H9 (cell line): ENCODE data around the gene SYNE2. TPM values are rescaled to one million over a fixed set of nuclear protein-coding genes. Genes with fewer than 3 reads are reported as not detected.

Experiments
- DNase-seq: peaks from one replicate; pipeline ENCODE4 v3.0.0-alpha.2; 2017
- H2AFZ ChIP-seq: one replicate; pipeline ENCODE4 v1.6.1; 2013; ENCODE audit warnings: mild to moderate bottlenecking, low read length, control low read depth, moderate library complexity
- H2AK5ac ChIP-seq: 2 replicates; pipeline ENCODE4 v1.6.1; 2013; ENCODE audit warnings: low read length, control low read depth, mixed read lengths; ENCODE audit not compliant: insufficient read length
- H2BK120ac ChIP-seq: one replicate; pipeline ENCODE4 v1.6.1; 2013; ENCODE audit warnings: low read depth, mild to moderate bottlenecking, low read length, control low read depth, inconsistent platforms; ENCODE audit not compliant: poor library complexity, severe bottlenecking
- H2BK12ac ChIP-seq: 2 replicates; pipeline ENCODE4 v1.6.1; 2013; ENCODE audit warnings: low read length, control low read depth, mixed read lengths, low read depth; ENCODE audit not compliant: insufficient read length
- H2BK15ac ChIP-seq: 2 replicates; pipeline ENCODE4 v1.6.1; 2013; ENCODE audit warnings: low read depth, low read length, control low read depth
- H2BK20ac ChIP-seq: one replicate; pipeline ENCODE4 v1.6.1; 2013; ENCODE audit warnings: low read depth, mild to moderate bottlenecking, low read length, control low read depth, inconsistent platforms; ENCODE audit not compliant: poor library complexity, severe bottlenecking
- H2BK5ac ChIP-seq: 2 replicates; pipeline ENCODE4 v1.6.1; 2013; ENCODE audit warnings: low read length, control low read depth, mixed read lengths; ENCODE audit not compliant: insufficient read length
- H3K14ac ChIP-seq: 2 replicates; pipeline ENCODE4 v1.6.1; 2013; ENCODE audit warnings: low read length, control low read depth; ENCODE audit not compliant: insufficient read depth
- H3K18ac ChIP-seq: 2 replicates; pipeline ENCODE4 v1.6.1; 2013; ENCODE audit warnings: low read depth, mild to moderate bottlenecking, mixed read lengths, low read length, control low read depth; ENCODE audit not compliant: insufficient read length
- H3K23ac ChIP-seq: 2 replicates; pipeline ENCODE4 v1.6.1; 2013; ENCODE audit warnings: low read length, control low read depth, mixed read lengths, low read depth; ENCODE audit not compliant: insufficient read length
- H3K23me2 ChIP-seq: 2 replicates; pipeline ENCODE4 v1.6.1; 2013; ENCODE audit warnings: low read depth, mild to moderate bottlenecking, mixed read lengths, low read length, control low read depth; ENCODE audit not compliant: insufficient read length, poor library complexity, severe bottlenecking
- H3K27ac ChIP-seq: 2 replicates; pipeline ENCODE4 v1.5.1; 2013; ENCODE audit warnings: low read length, control low read depth, mixed read lengths, low read depth; ENCODE audit not compliant: insufficient read length
- H3K27me3 ChIP-seq: 2 replicates; pipeline ENCODE4 v1.6.1; 2013; ENCODE audit warnings: low read length, control low read depth, inconsistent platforms; ENCODE audit not compliant: insufficient read depth
- H3K4ac ChIP-seq: 2 replicates; pipeline ENCODE4 v1.6.1; 2013; ENCODE audit warnings: low read depth, mild to moderate bottlenecking, control low read depth, inconsistent platforms, low read length, moderate library complexity
- H3K4me1 ChIP-seq: 2 replicates; pipeline ENCODE4 v1.6.1; 2013; ENCODE audit warnings: low read length, control low read depth, inconsistent platforms; ENCODE audit not compliant: insufficient read depth
- H3K4me2 ChIP-seq: 2 replicates; pipeline ENCODE4 v1.6.1; 2013; ENCODE audit warnings: low read length, control low read depth, mixed read lengths; ENCODE audit not compliant: insufficient read length, insufficient read depth
- H3K56ac ChIP-seq: 2 replicates; pipeline ENCODE4 v1.6.1; 2013; ENCODE audit warnings: low read depth, mild to moderate bottlenecking, mixed read lengths, low read length, control low read depth; ENCODE audit not compliant: insufficient read length
- H3K79me1 ChIP-seq: 2 replicates; pipeline ENCODE4 v1.6.1; 2013; ENCODE audit warnings: low read depth, mild to moderate bottlenecking, moderate library complexity, low read length, control low read depth, inconsistent platforms; ENCODE audit not compliant: insufficient read depth, poor library complexity, severe bottlenecking
- H3K79me2 ChIP-seq: 2 replicates; pipeline ENCODE4 v1.6.1; 2013; ENCODE audit warnings: low read length, control low read depth, inconsistent platforms; ENCODE audit not compliant: insufficient read depth
- H3K9ac ChIP-seq: 2 replicates; pipeline ENCODE4 v1.6.1; 2013; ENCODE audit warnings: low read length, control low read depth, mixed read lengths; ENCODE audit not compliant: insufficient read length; ENCODE audit errors: extremely low read depth
- H3K9me3 ChIP-seq: one replicate; pipeline ENCODE4 v1.6.1; 2013; ENCODE audit warnings: low read depth, low read length, inconsistent platforms; ENCODE audit not compliant: control insufficient read depth
- H3T11ph ChIP-seq: one replicate; pipeline ENCODE4 v1.6.1; 2013; ENCODE audit warnings: mild to moderate bottlenecking, low read length, control low read depth, inconsistent platforms
- H4K20me1 ChIP-seq: one replicate; pipeline ENCODE4 v1.6.1; 2013; ENCODE audit not compliant: control insufficient read depth, insufficient read length, insufficient read depth
- H4K5ac ChIP-seq: 2 replicates; pipeline ENCODE4 v1.6.1; 2013; ENCODE audit warnings: low read depth, mild to moderate bottlenecking, mixed read lengths, low read length, control low read depth; ENCODE audit not compliant: insufficient read length
- H4K8ac ChIP-seq: replicated peaks from 2 replicates; pipeline ENCODE4 v1.6.1; 2013; ENCODE audit warnings: low read length, control low read depth, mixed read lengths, low read depth; ENCODE audit not compliant: insufficient read length
- H4K91ac ChIP-seq: 2 replicates; pipeline ENCODE4 v1.6.1; 2013; ENCODE audit warnings: low read depth, mild to moderate bottlenecking, moderate library complexity, mixed read lengths, low read length, control low read depth; ENCODE audit not compliant: insufficient read length
- H3K27ac Mint-ChIP-seq, 3 experiments: 2 replicates in 2 of 3; 3 replicates in 1 of 3; pipeline ENCODE4 v1.8.0; 2020 to 2021; ENCODE audit warnings: mixed read lengths in 3 of 3, mild to moderate bottlenecking in 1 of 3, moderate library complexity in 1 of 3
- H3K27me3 Mint-ChIP-seq: 2 replicates; pipeline ENCODE4 v1.8.0; 2021; ENCODE audit warnings: low read depth, mild to moderate bottlenecking, moderate library complexity, mixed read lengths
- H3K36me3 Mint-ChIP-seq, 3 experiments: 2 replicates in 2 of 3; 3 replicates in 1 of 3; pipeline ENCODE4 v1.8.0; 2020 to 2021; ENCODE audit warnings: low read depth in 3 of 3, mixed read lengths in 3 of 3; ENCODE audit not compliant: insufficient read depth in 1 of 3
- H3K4me1 Mint-ChIP-seq, 2 experiments: 2 replicates each; pipeline ENCODE4 v1.8.0; 2020; ENCODE audit warnings: mixed read lengths in 2 of 2
- H3K4me3 Mint-ChIP-seq, 2 experiments: 2 replicates in 1 of 2; 3 replicates in 1 of 2; pipeline ENCODE4 v1.8.0; 2020 to 2021; ENCODE audit warnings: mild to moderate bottlenecking in 2 of 2, mixed read lengths in 2 of 2, moderate library complexity in 1 of 2
- H3K9me3 Mint-ChIP-seq, 2 experiments: 2 replicates in 1 of 2; 3 replicates in 1 of 2; pipeline ENCODE4 v1.8.0; 2020; ENCODE audit warnings: mild to moderate bottlenecking in 2 of 2, mixed read lengths in 2 of 2, moderate library complexity in 1 of 2
- WGBS: extraction: QIAGEN DNeasy Blood & Tissue Kit; methylation state at CpG from one replicate; pipeline ENCODE4 v1.1.7; 2013; ENCODE audit warnings: missing lambda C conversion rate, low lambda C conversion rate, mixed read lengths; ENCODE audit not compliant: insufficient read length; ENCODE audit errors: extremely low coverage; 5-methylcytosine and 5-hydroxymethylcytosine counted together
- total RNA-seq: library from RNA; stranded (reverse); gene quantifications from 2 replicates; pipeline ENCODE4 v1.2.1, GENCODE V29; 2021
- TF ChIP-seq, protein P1 (sequence below): fragments of 200-600 bp; sonication (generic); conservative IDR thresholded peaks from 3 replicates; pipeline ENCODE4 v1.8.0; 2021; ENCODE audit warnings: antibody characterized with exemption, mild to moderate bottlenecking

The SYNE2 gene
- total RNA-seq, 1 experiment from 2014 or later = 43.3 TPM

GRCh38 chr14:64201296-64201695 lies 348.5 kb downstream of the SYNE2 start:
- H4K8ac ChIP-seq = no peak overlapping the region
- H3K4me2 ChIP-seq = no peak overlapping the region
- H3K79me2 ChIP-seq = no peaks in the 10 kb centered on the region
- no peak overlapping the region; the same call in 1 of the 2 replicates for H3K14ac ChIP-seq
- no peak overlapping the region for H3K9ac ChIP-seq
- Mint-ChIP-seq H3K36me3 (peaks cover 0 to 11% (median 2%) of the 10 kb centered on the region in 3 experiments; a peak in 2 of 7 replicates), H3K27me3 (no peaks in the 10 kb centered on the region), H3K9me3 (no peaks in the 10 kb centered on the region; a peak in 1 of 5 replicates), H3K27ac (peak overlapping the region; percentile 11 to 89 (median 16); a peak in 4 of 7 replicates), H3K4me3 (no peak overlapping the region; a peak in 1 of 5 replicates), H3K4me1 (peaks cover 53 to 55% of the 10 kb centered on the region in 2 experiments)
- H3K23ac ChIP-seq = no peak overlapping the region
- no peak overlapping the region for H2AK5ac ChIP-seq
- TF ChIP-seq, protein P1, sequence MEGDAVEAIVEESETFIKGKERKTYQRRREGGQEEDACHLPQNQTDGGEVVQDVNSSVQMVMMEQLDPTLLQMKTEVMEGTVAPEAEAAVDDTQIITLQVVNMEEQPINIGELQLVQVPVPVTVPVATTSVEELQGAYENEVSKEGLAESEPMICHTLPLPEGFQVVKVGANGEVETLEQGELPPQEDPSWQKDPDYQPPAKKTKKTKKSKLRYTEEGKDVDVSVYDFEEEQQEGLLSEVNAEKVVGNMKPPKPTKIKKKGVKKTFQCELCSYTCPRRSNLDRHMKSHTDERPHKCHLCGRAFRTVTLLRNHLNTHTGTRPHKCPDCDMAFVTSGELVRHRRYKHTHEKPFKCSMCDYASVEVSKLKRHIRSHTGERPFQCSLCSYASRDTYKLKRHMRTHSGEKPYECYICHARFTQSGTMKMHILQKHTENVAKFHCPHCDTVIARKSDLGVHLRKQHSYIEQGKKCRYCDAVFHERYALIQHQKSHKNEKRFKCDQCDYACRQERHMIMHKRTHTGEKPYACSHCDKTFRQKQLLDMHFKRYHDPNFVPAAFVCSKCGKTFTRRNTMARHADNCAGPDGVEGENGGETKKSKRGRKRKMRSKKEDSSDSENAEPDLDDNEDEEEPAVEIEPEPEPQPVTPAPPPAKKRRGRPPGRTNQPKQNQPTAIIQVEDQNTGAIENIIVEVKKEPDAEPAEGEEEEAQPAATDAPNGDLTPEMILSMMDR = no peak
- no peak for DNase-seq
- no peaks in the 10 kb centered on the region for H4K20me1 ChIP-seq
- no peak overlapping the region for H3K27ac ChIP-seq
- H3K4ac ChIP-seq = no peak overlapping the region
- no peak overlapping the region for H2BK120ac ChIP-seq
- H3K18ac ChIP-seq = no peak overlapping the region
- no peaks in the 10 kb centered on the region for H3K79me1 ChIP-seq
- no peaks in the 10 kb centered on the region for H3K27me3 ChIP-seq
- no peak overlapping the region for H4K5ac ChIP-seq
- no peak overlapping the region for H2AFZ ChIP-seq
- peaks cover 4% of the 10 kb centered on the region for H3K23me2 ChIP-seq
- no peak overlapping the region for H3T11ph ChIP-seq
- no peaks in the 10 kb centered on the region; the same call in 1 of the 2 replicates for H3K4me1 ChIP-seq
- H2BK15ac ChIP-seq = no peak overlapping the region
- H3K56ac ChIP-seq = no peak overlapping the region
- no peak overlapping the region for H2BK5ac ChIP-seq
- no peak overlapping the region for H4K91ac ChIP-seq
- H2BK20ac ChIP-seq = no peak overlapping the region
- no peak overlapping the region for H2BK12ac ChIP-seq
- WGBS = no CpG with 5 or more reads among the region's 7 CpGs
- no peaks in the 10 kb centered on the region for H3K9me3 ChIP-seq
